VCaP (cell line): ENCODE measurements around the gene NT5DC1.

ENCODE experiments used
- H3K27ac ChIP-seq: fragments of 450-650 bp; 2 replicates; pipeline ENCODE4 v1.5.1; 2017
- TF ChIP-seq, protein P1 (sequence below): fragments of 450-650 bp; conservative IDR thresholded peaks from 2 replicates; pipeline ENCODE4 v1.5.1; 2017; ENCODE audit warnings: mild to moderate bottlenecking, moderate library complexity

The NT5DC1 gene

DNA sequence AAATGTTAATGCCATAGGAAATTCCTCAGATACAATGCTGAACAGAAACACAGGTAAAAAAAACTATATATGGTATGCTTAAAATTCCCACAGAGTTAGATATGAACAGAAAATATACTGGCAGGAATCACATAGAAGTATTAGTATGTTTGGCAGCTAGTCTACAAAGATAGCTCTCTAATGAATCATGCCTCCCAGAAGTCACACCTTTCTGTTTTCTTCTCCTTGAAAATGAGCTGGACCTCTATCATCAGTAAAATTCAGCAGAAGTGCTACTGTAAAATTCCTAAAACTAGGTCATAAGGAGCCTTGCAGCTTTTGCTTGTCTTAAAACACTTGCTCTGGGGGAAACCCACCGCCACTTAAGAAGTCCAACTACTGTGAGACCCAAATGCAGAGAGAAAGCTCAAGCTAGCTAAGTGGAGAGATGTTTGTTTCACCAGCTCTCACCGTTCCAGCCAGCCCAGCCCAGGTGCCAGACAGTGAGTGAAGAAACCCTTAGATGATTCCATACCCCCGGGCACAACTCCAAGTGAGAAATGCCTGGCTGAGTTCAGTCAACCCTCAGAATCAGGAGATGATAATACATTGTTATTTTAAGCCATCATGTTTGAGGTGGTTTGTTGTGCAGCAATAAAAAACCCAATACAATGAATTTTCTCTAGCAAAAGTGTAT is 110.2 kb downstream of the NT5DC1 start:
- TF ChIP-seq, protein P1, sequence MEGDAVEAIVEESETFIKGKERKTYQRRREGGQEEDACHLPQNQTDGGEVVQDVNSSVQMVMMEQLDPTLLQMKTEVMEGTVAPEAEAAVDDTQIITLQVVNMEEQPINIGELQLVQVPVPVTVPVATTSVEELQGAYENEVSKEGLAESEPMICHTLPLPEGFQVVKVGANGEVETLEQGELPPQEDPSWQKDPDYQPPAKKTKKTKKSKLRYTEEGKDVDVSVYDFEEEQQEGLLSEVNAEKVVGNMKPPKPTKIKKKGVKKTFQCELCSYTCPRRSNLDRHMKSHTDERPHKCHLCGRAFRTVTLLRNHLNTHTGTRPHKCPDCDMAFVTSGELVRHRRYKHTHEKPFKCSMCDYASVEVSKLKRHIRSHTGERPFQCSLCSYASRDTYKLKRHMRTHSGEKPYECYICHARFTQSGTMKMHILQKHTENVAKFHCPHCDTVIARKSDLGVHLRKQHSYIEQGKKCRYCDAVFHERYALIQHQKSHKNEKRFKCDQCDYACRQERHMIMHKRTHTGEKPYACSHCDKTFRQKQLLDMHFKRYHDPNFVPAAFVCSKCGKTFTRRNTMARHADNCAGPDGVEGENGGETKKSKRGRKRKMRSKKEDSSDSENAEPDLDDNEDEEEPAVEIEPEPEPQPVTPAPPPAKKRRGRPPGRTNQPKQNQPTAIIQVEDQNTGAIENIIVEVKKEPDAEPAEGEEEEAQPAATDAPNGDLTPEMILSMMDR: no peak
- no peak overlapping the region for H3K27ac ChIP-seq

DNA sequence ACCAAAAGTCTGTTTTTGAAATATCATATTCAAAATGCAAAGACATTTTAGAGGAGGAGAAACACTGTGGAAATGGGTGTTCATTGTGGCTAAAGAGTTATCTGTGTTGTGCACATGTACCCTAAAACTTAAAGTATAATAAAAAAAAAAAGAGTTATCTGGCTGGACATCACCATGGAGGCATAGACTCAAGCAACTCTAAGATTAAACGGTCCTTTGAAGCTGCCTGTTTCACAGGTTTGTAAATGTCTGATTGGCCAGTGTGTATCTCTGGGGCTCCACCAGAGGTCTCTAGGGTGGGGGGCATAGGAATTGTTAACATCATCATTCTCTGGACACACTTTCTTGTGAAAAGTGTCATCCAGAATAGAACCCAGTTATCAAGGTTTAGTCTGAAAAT is 114.0 kb downstream of the NT5DC1 start:
- no peak overlapping the region for H3K27ac ChIP-seq
- TF ChIP-seq, protein P1: no peak

DNA sequence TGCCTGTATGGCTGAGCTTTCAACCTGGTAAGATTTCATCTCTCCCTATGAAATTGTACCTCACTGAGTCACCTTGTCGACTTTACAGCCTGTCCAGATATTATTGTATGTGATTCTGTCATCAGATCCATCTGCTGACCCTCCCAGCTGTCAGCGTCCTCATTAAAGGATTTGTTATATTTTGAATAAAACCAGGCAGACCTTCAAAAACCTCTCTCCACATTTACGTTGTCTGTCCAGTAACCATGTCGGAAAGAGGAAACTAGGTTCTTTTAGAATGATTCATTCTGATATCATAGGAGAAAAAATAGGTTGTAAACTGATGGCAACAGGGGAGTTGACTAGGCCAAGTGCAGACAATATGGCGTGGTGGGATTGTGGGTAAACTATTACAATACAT is 114.8 kb downstream of the NT5DC1 start:
- H3K27ac ChIP-seq: no peak overlapping the region
- TF ChIP-seq, protein P1: no peak

DNA sequence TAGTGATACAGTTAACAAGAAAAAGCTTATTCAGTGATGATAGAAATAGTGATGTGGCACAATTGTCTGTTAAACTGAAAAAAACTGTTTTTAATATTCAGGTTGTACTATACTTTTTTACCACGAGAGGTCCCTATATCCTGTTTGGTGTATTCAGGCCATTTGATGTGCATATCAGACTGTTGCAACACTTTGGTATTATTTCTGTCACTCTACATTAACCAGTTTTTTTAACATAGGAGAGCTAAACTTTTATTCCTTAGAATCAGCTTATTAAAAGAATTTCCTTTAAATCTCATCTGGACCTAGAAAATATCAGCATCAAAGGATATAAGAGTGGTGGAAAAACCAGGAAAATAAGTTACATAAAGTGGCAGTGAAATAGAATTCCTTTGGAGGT is 116.4 kb downstream of the NT5DC1 start:
- TF ChIP-seq, protein P1: peak; percentile 68
- H3K27ac ChIP-seq: no peak overlapping the region

DNA sequence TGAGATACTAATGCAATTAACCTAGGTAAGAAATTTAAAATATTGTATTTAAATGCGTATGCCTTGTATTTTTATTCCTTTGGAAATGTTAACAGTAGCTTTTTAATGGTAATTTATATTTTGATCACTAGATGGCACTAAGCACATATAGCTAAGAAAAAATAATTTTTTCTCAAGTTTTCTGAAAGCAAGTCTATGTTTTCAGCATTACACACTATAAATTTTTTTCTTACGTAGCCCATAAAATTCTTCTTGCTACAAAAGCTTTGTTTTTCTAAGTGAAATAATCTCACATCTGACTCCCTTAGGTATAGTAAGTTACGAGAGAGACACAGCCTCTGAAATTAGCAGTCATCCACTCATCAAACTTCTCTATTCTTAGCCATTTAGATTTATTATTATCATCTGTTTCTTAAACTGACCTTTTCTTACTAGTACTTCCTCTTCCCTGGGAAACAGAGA is 117.5 kb downstream of the NT5DC1 start:
- H3K27ac ChIP-seq: no peak overlapping the region
- TF ChIP-seq, protein P1: peak; percentile 81

DNA sequence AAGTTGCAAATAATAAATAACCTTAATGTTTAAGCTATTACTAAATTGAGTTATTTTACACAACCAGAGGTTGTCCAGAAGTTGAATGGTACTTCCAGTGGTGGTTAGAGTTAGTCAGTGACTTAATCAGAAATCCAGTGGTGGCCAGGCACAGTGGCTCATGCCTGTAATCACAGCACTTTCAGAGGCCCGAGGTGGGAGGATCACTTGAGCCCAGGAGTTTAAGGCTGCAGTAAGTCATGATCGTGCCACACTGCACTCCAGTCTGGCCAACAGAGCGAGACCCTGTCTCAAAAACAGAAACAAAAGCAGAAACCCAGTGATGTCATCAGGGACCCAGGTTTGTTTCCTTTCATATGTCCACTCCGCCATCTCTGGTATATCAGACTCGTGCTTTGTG is 118.2 kb downstream of the NT5DC1 start:
- TF ChIP-seq, protein P1: no peak
- H3K27ac ChIP-seq: no peak overlapping the region

DNA sequence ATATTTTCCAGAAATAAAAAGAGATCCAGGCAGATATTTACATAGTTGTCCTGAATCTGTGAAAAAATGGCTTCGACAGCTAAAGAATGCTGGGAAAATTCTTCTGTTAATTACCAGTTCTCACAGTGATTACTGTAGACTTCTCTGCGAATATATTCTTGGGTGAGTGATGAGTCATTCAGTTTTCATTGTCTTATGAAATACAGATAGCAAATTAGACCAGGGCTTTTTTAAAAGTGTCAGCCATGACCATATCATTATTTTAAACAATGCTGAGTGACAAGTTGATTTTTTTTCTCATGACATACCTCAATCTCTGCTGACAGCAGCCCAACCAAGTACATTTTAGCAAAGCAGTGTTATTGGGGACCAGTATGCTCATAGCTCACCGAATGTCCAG is 120.4 kb downstream of the NT5DC1 start:
- TF ChIP-seq, protein P1: no peak
- H3K27ac ChIP-seq: no peak overlapping the region
